ENCODE results near the gene FOXM1. TPM values are rescaled to one million over a fixed set of nuclear protein-coding genes. Genes with fewer than 3 reads are reported as not detected.

The FOXM1 gene
- total RNA-seq, 2 experiments from 2014 or later, result 0.59 to 0.80 TPM

DNA sequence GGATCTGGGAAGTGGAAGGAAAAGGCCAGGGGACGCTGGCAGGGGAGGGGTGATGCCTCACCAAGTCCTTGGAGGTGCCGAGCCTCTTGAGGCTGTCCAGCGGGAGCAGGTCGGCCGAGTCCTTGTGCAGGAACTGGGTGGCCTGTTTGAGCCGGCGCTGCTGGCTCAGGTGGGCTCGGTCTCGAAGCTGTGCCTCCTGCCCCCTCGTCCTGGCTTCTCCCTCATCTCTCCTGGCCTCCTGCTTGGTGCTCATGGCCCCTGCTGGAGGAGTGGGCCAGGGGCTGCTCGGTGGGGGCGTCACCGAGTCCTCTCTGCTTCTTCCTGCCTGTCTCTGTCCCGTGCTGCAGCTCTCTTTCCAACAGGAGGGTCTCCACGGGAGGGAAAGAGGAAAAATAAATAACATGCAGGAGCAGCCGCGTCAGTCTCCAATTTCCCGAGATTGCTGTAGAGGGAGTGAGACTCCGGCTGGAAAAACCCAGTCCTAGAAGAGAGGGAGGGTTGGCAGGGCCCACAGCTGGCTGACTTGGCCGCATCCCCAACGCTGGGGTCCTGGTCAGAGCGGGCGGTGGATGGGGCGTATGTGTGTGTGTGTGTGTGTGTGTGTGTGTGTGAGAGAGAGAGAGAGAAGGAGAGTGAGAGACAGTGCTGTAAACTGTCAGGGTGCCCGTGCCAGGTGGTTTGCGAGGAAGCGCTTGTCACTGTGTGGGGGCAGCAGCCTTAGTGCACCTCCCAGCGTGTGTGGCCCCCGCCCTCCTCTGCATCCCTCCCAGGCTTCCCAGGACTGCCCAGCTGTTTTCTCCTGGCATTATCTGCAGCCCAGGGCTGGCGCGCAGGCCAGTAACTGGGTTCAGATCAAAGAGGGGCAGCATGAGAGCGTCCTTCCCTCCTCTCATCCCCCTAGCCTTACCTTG, 42.1 kb downstream of the FOXM1 start, which contains the start of gene NRIP2:
Gene NRIP2, minus strand, starts transcription at position 455 of the 911 bp plus-strand sequence. Its CDS starts 52 bp downstream, at position 403.
- DNase-seq (no peak), ATAC-seq (ENCODE audit: poor library complexity) (no peak)
- Histone ChIP-seq H3K27me3 (ENCODE audit: control insufficient read depth in 1 of 2, insufficient read depth in 2 of 2, low read length in 2 of 2) (no peaks in the 10 kb centered on the region), H3K4me3 (ENCODE audit: low read length) (no peak within 1 kb of the TSS), H3K27ac (ENCODE audit: low read depth in 1 of 2, low read length in 2 of 2) (no peak within 1 kb of the TSS), H3K9me3 (ENCODE audit: control insufficient read depth in 1 of 2, insufficient read depth in 1 of 2, low read length in 2 of 2) (no peaks in the 10 kb centered on the region), H3K4me1 (ENCODE audit: insufficient read depth, low read length) (no peaks in the 10 kb centered on the region), H3K36me3 (ENCODE audit: insufficient read depth, low read length) (peaks cover 27% of the 10 kb centered on the region)
- Mint-ChIP-seq H3K27ac (peak within 1 kb of the TSS; percentile 5), H3K27me3 (no peaks in the 10 kb centered on the region), H3K4me3 (no peak within 1 kb of the TSS), H3K4me1 (ENCODE audit: low read depth) (peaks cover 12% of the 10 kb centered on the region), H3K36me3 (ENCODE audit: low read depth) (peaks cover 52% of the 10 kb centered on the region), H3K9me3 (no peaks in the 10 kb centered on the region)
- ChIA-PET CTCF (no interaction called here), POLR2A (interaction anchor here (0.6 kb wide), 1 partner anchor 22 kb away, joined by 4 read pairs; no protein-coding TSS in a partner anchor)
- TF ChIP-seq CTCF (IDR thresholded peaks at IDR 0.05), result no peak
- intact Hi-C loops (cut with DNase I, micrococcal nuclease), result no loop called here

- H3K36me3 Mint-ChIP-seq (ENCODE audit: low read depth), result peaks cover 50% of the 10 kb centered on the region
- TF ChIP-seq CTCF (IDR thresholded peaks at IDR 0.05), result no peak
- no peak for DNase-seq
- Histone ChIP-seq H3K27me3 (ENCODE audit: control insufficient read depth in 1 of 2, insufficient read depth in 2 of 2, low read length in 2 of 2) (no peaks in the 10 kb centered on the region), H3K36me3 (ENCODE audit: insufficient read depth, low read length) (peaks cover 18% of the 10 kb centered on the region), H3K9me3 (ENCODE audit: control insufficient read depth in 1 of 2, insufficient read depth in 1 of 2, low read length in 2 of 2) (no peaks in the 10 kb centered on the region), H3K27ac (ENCODE audit: low read depth in 1 of 2, low read length in 2 of 2) (no peak overlapping the region), H3K4me1 (ENCODE audit: insufficient read depth, low read length) (no peaks in the 10 kb centered on the region), H3K4me3 (ENCODE audit: low read length) (no peak overlapping the region)
- H3K4me1 Mint-ChIP-seq (ENCODE audit: low read depth), result peaks cover 12% of the 10 kb centered on the region
- POLR2A ChIA-PET, result no interaction called here
- no peaks in the 10 kb centered on the region for H3K9me3 Mint-ChIP-seq
- ATAC-seq (ENCODE audit: poor library complexity), result no peak
- H3K27me3 Mint-ChIP-seq, result no peaks in the 10 kb centered on the region
- no peak overlapping the region for H3K4me3 Mint-ChIP-seq
- no peak overlapping the region for H3K27ac Mint-ChIP-seq
- CTCF ChIA-PET, result no interaction called here
- intact Hi-C loops (cut with DNase I, micrococcal nuclease), result no loop called here
Measured at GRCh38 chr12:2833810-2834209, 43.2 kb downstream of the FOXM1 start.

DNA sequence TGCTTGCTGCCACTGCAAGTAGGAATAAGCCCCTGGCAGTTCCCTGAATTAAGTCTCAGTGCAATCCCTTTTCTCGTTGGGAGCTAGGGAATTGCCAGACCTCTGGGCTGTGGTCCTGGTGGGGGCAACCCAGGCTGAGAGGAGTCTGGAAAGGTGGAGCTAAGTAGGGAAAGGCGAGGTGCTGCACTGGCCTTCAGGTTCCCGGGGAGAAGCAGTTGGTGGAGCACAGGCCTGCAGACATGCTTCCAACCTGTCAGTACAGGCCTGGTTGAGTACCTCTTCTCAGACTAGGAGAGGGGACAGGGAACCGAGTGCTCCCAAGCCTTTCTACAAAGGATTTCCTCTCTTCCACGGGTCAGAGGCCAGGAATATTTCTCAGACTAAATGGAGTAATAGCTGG, 43.6 kb downstream of the FOXM1 start:
- no peak for ATAC-seq (ENCODE audit: poor library complexity)
- no peak for DNase-seq
- Histone ChIP-seq H3K27ac (ENCODE audit: low read depth in 1 of 2, low read length in 2 of 2) (no peak overlapping the region), H3K9me3 (ENCODE audit: control insufficient read depth in 1 of 2, insufficient read depth in 1 of 2, low read length in 2 of 2) (no peaks in the 10 kb centered on the region), H3K4me1 (ENCODE audit: insufficient read depth, low read length) (no peaks in the 10 kb centered on the region), H3K4me3 (ENCODE audit: low read length) (no peak overlapping the region), H3K27me3 (ENCODE audit: control insufficient read depth in 1 of 2, insufficient read depth in 2 of 2, low read length in 2 of 2) (no peaks in the 10 kb centered on the region), H3K36me3 (ENCODE audit: insufficient read depth, low read length) (peaks cover 15% of the 10 kb centered on the region)
- CTCF ChIA-PET, result no interaction called here
- Mint-ChIP-seq H3K27me3 (no peaks in the 10 kb centered on the region), H3K4me3 (no peak overlapping the region), H3K27ac (no peak overlapping the region), H3K9me3 (no peaks in the 10 kb centered on the region), H3K4me1 (ENCODE audit: low read depth) (peaks cover 12% of the 10 kb centered on the region), H3K36me3 (ENCODE audit: low read depth) (peaks cover 51% of the 10 kb centered on the region)
- POLR2A ChIA-PET, result interaction anchor here (0.5 kb wide), 1 partner anchor 12 kb away, joined by 5 read pairs; no protein-coding TSS in a partner anchor
- TF ChIP-seq CTCF (IDR thresholded peaks at IDR 0.05), result no peak
- intact Hi-C loops (cut with DNase I, micrococcal nuclease), result no loop called here
